Stomach (tissue), 9 donors: ENCODE data around the gene GPN2. TPM values are rescaled to one million over a fixed set of nuclear protein-coding genes. Genes with fewer than 3 reads are reported as not detected.
"Not testable (repeated sequence)": the region's sequence is repeated elsewhere in the genome, so short reads cannot be mapped to it uniquely, and the experiment has no call there.

Experiments used
- DNase-seq, 2 donors: peaks; one replicate each; pipeline versions ENCODE4 v3.0.0 to v3.0.0-alpha.2; 2013 to 2019
- H3K27ac ChIP-seq, 5 donors: fragments of 200-600 bp in 4 of 5; sonication (generic) in 4 of 5; one replicate each; pipeline ENCODE4 v1.5.1; 2013 to 2019; ENCODE audit warnings: mild to moderate bottlenecking in 1 of 5, moderate library complexity in 1 of 5
- H3K27me3 ChIP-seq, 3 donors: fragments of 200-600 bp; sonication (generic); one replicate each; pipeline ENCODE4 v1.5.1; 2017 to 2019; ENCODE audit warnings: mixed run types in 1 of 3
- H3K36me3 ChIP-seq, 4 donors: fragments of 200-600 bp; sonication (generic); 1 replicate in 3 of 4; 2 replicates in 1 of 4; pipeline ENCODE4 v1.5.1; 2016 to 2019
- H3K4me1 ChIP-seq, 4 donors: fragments of 200-600 bp; sonication (generic); one replicate each; pipeline ENCODE4 v1.5.1; 2016 to 2019
- H3K4me3 ChIP-seq, 4 donors: fragments of 200-600 bp; sonication (generic) in 3 of 4; one replicate each; pipeline ENCODE4 v1.5.1; 2016 to 2019; ENCODE audit warnings: mild to moderate bottlenecking in 1 of 4
- H3K9me3 ChIP-seq, 4 donors: fragments of 200-600 bp; sonication (generic); one replicate each; pipeline ENCODE4 v1.5.1; 2016 to 2019
- CTCF ChIP-seq, 7 experiments: fragments of 450-650 bp in 4 of 7; fragments of 200-600 bp in 3 of 7; sonication (generic) in 3 of 7; IDR thresholded peaks; one replicate each; pipeline ENCODE4 v1.5.1; 2016 to 2019; ENCODE audit warnings: antibody characterized with exemption in 7 of 7, control low read depth in 2 of 7, mild to moderate bottlenecking in 1 of 7
- EP300 ChIP-seq: sonication (generic); formaldehyde crosslinking; IDR thresholded peaks from one replicate; pipeline ENCODE4 v1.6.1; 2017; ENCODE audit warnings: antibody characterized with exemption
- POLR2A ChIP-seq, 4 donors: fragments of 450-650 bp; IDR thresholded peaks; one replicate each; pipeline ENCODE4 v1.6.1; 2016; ENCODE audit warnings: antibody characterized with exemption in 4 of 4, control low read depth in 2 of 4, mild to moderate bottlenecking in 1 of 4, moderate library complexity in 1 of 4
- POLR2AphosphoS5 ChIP-seq, 3 donors: sonication (generic); formaldehyde crosslinking; IDR thresholded peaks; one replicate each; pipeline ENCODE4 v1.6.1; 2016; ENCODE audit warnings: antibody characterized with exemption in 3 of 3
- whole genome bisulfite sequencing, 5 donors: extraction: QIAGEN DNeasy Blood & Tissue Kit in 3 of 5; methylation state at CpG; one replicate each; pipeline versions ENCODE4 v1.1.5 to v1.1.7; 2013 to 2018; 5-methylcytosine and 5-hydroxymethylcytosine counted together
- intact Hi-C: fragments of 100-400 bp; cut with DNase I; formaldehyde crosslinking; loops from one replicate; pipeline ENCODE4 v1.15.1; 2023; ENCODE audit warnings: low total_unique reads
- polyA plus RNA-seq, 3 donors: library from polyadenylated mRNA; stranded (reverse); fragments of 200-250 nt; gene quantifications; one replicate each; pipeline ENCODE4 v1.2.3, GENCODE V29; 2013
- total RNA-seq, 5 donors: library from RNA; depleted of rRNA; stranded (reverse); fragments of >200 nt; gene quantifications; one replicate each; pipeline versions ENCODE4 v1.1.0 to v1.2.3, GENCODE V29; 2014 to 2016
- donor health status: healthy with polysubstance abuse.
- donor health status: Bipolar disorder and iron deficiency.
- donor health status: healthy.

The GPN2 gene
- total and polyA plus RNA-seq, 8 donors, result 5.4 to 66.3 (median 12.3) TPM

DNA sequence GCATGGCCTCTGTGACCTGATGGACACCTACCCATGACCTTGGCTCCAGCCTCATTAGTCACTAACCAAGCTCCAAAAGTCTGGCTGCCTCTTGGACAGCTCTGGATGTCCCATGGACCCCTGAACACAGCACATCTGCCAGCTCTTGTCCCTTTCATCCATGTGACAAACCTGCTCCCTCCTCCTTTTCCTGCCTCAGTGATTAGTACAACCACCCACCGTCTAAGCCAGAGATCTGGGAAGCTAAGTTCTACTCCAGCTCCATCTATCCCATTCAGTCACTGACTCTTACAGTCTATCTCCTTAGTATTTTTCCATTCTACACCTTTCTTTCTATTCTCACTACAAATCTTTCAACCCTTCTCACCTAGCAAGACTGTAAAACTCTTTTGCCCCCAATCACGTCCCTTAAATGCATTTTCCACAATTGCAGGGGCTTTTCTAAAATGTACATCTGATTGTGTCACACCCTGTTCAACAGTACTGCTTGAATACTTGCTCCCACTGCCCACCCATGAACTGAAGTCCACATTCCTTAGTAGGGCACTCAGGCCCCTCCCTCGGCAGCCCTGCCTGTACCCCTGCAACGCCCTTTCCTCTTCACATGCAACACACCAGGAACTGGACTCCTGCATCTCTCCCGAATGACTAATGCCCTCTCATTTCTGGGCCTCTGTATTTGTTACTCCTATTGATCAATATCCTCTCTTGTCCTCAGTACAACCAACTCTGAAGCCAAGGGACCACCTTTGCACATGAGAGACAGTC, 7.2 kb downstream of the GPN2 start:
- Histone ChIP-seq H3K9me3 (no peaks in the 10 kb centered on the region), H3K36me3 (peaks cover 85 to 99% (median 99%) of the 10 kb centered on the region in 4 donors), H3K27ac (no peak overlapping the region), H3K4me1 (peaks cover 0 to 13% (median 2%) of the 10 kb centered on the region in 4 donors), H3K27me3 (no peaks in the 10 kb centered on the region), H3K4me3 (no peak overlapping the region)
- TF ChIP-seq EP300 (no peak), POLR2AphosphoS5 (IDR thresholded peaks at IDR 0.05) (no peak), POLR2A (IDR thresholded peaks at IDR 0.05) (no peak), CTCF (IDR thresholded peaks at IDR 0.05) (no peak)
- intact Hi-C loops, result no loop called here
- 81 to 90% (median 88%) methylated on average over 5 of the region's 5 CpGs for WGBS, 5 donors
- no peak for DNase-seq

- intact Hi-C loops, H3K27me3 ChIP-seq, H3K4me1 ChIP-seq, DNase-seq, H3K9me3 ChIP-seq, H3K27ac ChIP-seq, H3K4me3 ChIP-seq: not testable (repeated sequence)
- H3K36me3 ChIP-seq, result peaks cover 83 to 98% (median 96%) of the 10 kb centered on the region in 4 donors
- WGBS, 5 donors, result 79 to 84% (median 81%) methylated on average over 6 of the region's 6 CpGs
Observed at GRCh38 chr1:26881611-26882010, 8.5 kb downstream of the GPN2 start.

- H3K27ac ChIP-seq, result no peak overlapping the region
Observed at GRCh38 chr1:26879793-26880192, 10.3 kb downstream of the GPN2 start.

DNA sequence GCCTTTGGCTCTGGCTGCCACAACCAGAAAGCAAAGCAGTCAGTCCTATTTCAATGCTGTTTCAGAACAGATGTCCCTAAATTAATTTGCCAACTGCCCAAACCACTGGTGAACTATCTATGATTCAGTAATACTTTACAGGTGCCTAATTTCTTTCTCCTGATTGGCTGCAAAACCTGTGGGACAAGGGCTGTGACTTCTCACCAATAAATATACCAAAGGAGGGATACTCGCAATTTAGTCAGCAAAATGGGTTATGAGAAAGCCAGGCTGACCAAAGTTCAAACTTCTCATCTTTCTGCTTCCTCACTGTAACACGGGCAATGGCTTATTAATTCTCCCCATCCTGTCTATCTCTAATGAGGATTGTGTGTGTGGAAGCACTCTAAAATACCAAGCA, 12.8 kb downstream of the GPN2 start:
- DNase-seq, result no peak
- Histone ChIP-seq H3K36me3 (peaks cover 43 to 71% (median 68%) of the 10 kb centered on the region in 4 donors), H3K27ac (no peak overlapping the region), H3K27me3 (no peaks in the 10 kb centered on the region), H3K4me1 (peaks cover 0 to 8% (median 3%) of the 10 kb centered on the region in 4 donors), H3K9me3 (no peaks in the 10 kb centered on the region), H3K4me3 (no peak overlapping the region)
- TF ChIP-seq CTCF (IDR thresholded peaks at IDR 0.05) (no peak), POLR2AphosphoS5 (IDR thresholded peaks at IDR 0.05) (no peak), POLR2A (IDR thresholded peaks at IDR 0.05) (no peak), EP300 (no peak)
- intact Hi-C loops, result loop anchor here (10.0 kb wide), 1 partner anchor 63 kb away; no protein-coding TSS in a partner anchor
- 67 to 81% (median 72%) methylated on average over 2 of the region's 2 CpGs for WGBS, 5 donors

More at GRCh38 chr1:26879793-26880192, 10.3 kb downstream of the GPN2 start:
- peaks cover 68 to 91% (median 88%) of the 10 kb centered on the region in 4 donors for H3K36me3 ChIP-seq
- H3K27me3 ChIP-seq, result no peaks in the 10 kb centered on the region
- TF ChIP-seq POLR2A (IDR thresholded peaks at IDR 0.05), result no peak
- no peak for TF ChIP-seq POLR2AphosphoS5 (IDR thresholded peaks at IDR 0.05)
- TF ChIP-seq EP300, result no peak
- no peak for TF ChIP-seq CTCF (IDR thresholded peaks at IDR 0.05)
- WGBS, 5 donors, result 92 to 97% (median 95%) methylated on average over 4 of the region's 4 CpGs
- peaks cover 0 to 8% (median 3%) of the 10 kb centered on the region in 4 donors for H3K4me1 ChIP-seq
- no peak overlapping the region for H3K4me3 ChIP-seq
- intact Hi-C loops, result loop anchor here (10.0 kb wide), 1 partner anchor 65 kb away; no protein-coding TSS in a partner anchor
- DNase-seq, result no peak
- no peaks in the 10 kb centered on the region for H3K9me3 ChIP-seq

DNA sequence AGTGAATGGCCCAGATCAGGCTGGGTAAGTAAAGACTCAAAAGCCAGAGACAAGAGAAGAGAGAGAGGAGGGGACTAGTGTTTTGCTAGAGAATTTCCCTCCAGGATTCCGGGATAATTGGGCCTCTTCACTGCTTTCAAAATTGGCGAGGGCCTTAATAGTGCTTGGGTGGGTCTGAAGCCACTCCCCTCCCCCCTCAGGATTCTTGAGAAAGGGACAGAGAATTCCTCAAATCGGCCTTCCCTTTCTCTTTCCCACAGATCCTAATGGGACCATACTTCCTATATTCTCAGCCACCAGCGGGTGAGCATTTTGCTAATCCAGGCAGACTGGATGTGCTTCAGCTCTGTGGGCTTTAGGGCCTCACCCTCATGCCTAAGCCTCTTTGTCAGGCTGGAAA, 15.2 kb downstream of the GPN2 start:
- 68 to 77% (median 73%) methylated on average over 4 of the region's 4 CpGs for WGBS, 5 donors
- Histone ChIP-seq H3K4me1 (peaks cover 0 to 8% (median 3%) of the 10 kb centered on the region in 4 donors), H3K4me3 (no peak overlapping the region), H3K27me3 (no peaks in the 10 kb centered on the region), H3K27ac (no peak overlapping the region), H3K9me3 (no peaks in the 10 kb centered on the region), H3K36me3 (peaks cover 21 to 47% (median 43%) of the 10 kb centered on the region in 4 donors)
- intact Hi-C loops, result loop anchor here (10.0 kb wide), 1 partner anchor 60 kb away; no protein-coding TSS in a partner anchor
- DNase-seq, result no peak
- no peak for TF ChIP-seq POLR2AphosphoS5 (IDR thresholded peaks at IDR 0.05)
- TF ChIP-seq EP300, result no peak
- TF ChIP-seq POLR2A (IDR thresholded peaks at IDR 0.05), result no peak
- TF ChIP-seq CTCF (IDR thresholded peaks at IDR 0.05), result no peak

GRCh38 chr1:26873097-26873496, 17.0 kb downstream of the GPN2 start:
- not testable (repeated sequence) for H3K4me3 ChIP-seq, H3K27me3 ChIP-seq, H3K4me1 ChIP-seq, DNase-seq, H3K27ac ChIP-seq, H3K9me3 ChIP-seq
- intact Hi-C loops, result loop anchor here (10.0 kb wide), 1 partner anchor 58 kb away; no protein-coding TSS in a partner anchor
- 58 to 84% (median 78%) methylated on average over 2 of the region's 2 CpGs for WGBS, 5 donors
- H3K36me3 ChIP-seq, result peaks cover 9 to 29% (median 25%) of the 10 kb centered on the region in 4 donors
